HepG2 (cell line): ENCODE results near the gene SRXN1. TPM values are rescaled to one million over a fixed set of nuclear protein-coding genes. Genes with fewer than 3 reads are reported as not detected.

ENCODE experiments used
- ASH2L ChIP-seq: fragments of 300-600, 200-600 bp; sonication (generic); IDR thresholded peaks from 2 replicates; pipeline ENCODE4 v1.7.0; 2017; ENCODE audit warnings: low read depth, mild to moderate bottlenecking, moderate library complexity, mixed read lengths, low read length; ENCODE audit not compliant: insufficient read length
- CAMTA2 ChIP-seq: sonication (generic); formaldehyde crosslinking; IDR thresholded peaks from 2 replicates; pipeline ENCODE4 v1.4.0; 2020; ENCODE audit warnings: mild to moderate bottlenecking, missing genetic modification reagents, borderline replicate concordance
- IRF1 ChIP-seq: sonication (generic); formaldehyde crosslinking; IDR thresholded peaks from 2 replicates; pipeline ENCODE4 v1.4.0; 2020; ENCODE audit warnings: low read depth, mild to moderate bottlenecking, missing genetic modification reagents
- KLF9 ChIP-seq: IDR thresholded peaks from 2 replicates; pipeline ENCODE4 v1.6.1; 2016; ENCODE audit warnings: low read depth
- MIER3 ChIP-seq: IDR thresholded peaks from 2 replicates; pipeline ENCODE4 v1.6.1; 2016; ENCODE audit warnings: missing compliant biosample characterization, borderline replicate concordance
- SMAD1 ChIP-seq: sonication (generic); formaldehyde crosslinking; IDR thresholded peaks from 2 replicates; pipeline ENCODE4 v1.4.0; 2020; ENCODE audit warnings: missing genetic modification reagents, low read depth, mild to moderate bottlenecking, borderline replicate concordance
- TBX3 ChIP-seq: fragments of 450-650 bp; IDR thresholded peaks from 2 replicates; pipeline ENCODE4 v1.6.1; 2017; ENCODE audit warnings: antibody characterized with exemption, mild to moderate bottlenecking, inconsistent platforms, borderline replicate concordance
- TEAD3 ChIP-seq: optimal IDR thresholded peaks from 2 replicates; pipeline ENCODE3; 2016; ENCODE audit warnings: borderline replicate concordance
- U2AF2 ChIP-seq: fragments of 200-400 bp; formaldehyde crosslinking; IDR thresholded peaks from 2 replicates; pipeline ENCODE4 v1.6.1; 2017; ENCODE audit warnings: low read depth, mild to moderate bottlenecking, low read length
- ZBTB20 ChIP-seq: sonication (generic); formaldehyde crosslinking; IDR thresholded peaks from 2 replicates; pipeline ENCODE4 v1.8.1; 2023; ENCODE audit warnings: missing genetic modification reagents, low read depth, mild to moderate bottlenecking, borderline replicate concordance
- ZFP91 ChIP-seq: sonication (generic); formaldehyde crosslinking; IDR thresholded peaks from 2 replicates; pipeline ENCODE4 v1.9.0; 2022; ENCODE audit warnings: missing genetic modification reagents, mild to moderate bottlenecking, borderline replicate concordance
- ZNF484 ChIP-seq: sonication (generic); formaldehyde crosslinking; IDR thresholded peaks from 2 replicates; pipeline ENCODE4 v1.5.1; 2020; ENCODE audit warnings: mild to moderate bottlenecking, low read depth, missing genetic modification reagents, borderline replicate concordance
- ZNF570 ChIP-seq: sonication (generic); formaldehyde crosslinking; IDR thresholded peaks from 2 replicates; pipeline ENCODE4 v1.4.0; 2020; ENCODE audit warnings: mild to moderate bottlenecking, missing genetic modification reagents, borderline replicate concordance
- ZNF816 ChIP-seq: sonication (generic); formaldehyde crosslinking; IDR thresholded peaks from 2 replicates; pipeline ENCODE4 v1.8.0; 2022; ENCODE audit warnings: missing genetic modification reagents, mild to moderate bottlenecking, borderline replicate concordance
- ZSCAN12 ChIP-seq: sonication (generic); formaldehyde crosslinking; IDR thresholded peaks from 2 replicates; pipeline ENCODE4 v1.9.0; 2021; ENCODE audit warnings: mild to moderate bottlenecking, missing genetic modification reagents
- ZUFSP ChIP-seq: sonication (generic); formaldehyde crosslinking; IDR thresholded peaks from 2 replicates; pipeline ENCODE4 v1.9.0; 2021; ENCODE audit warnings: missing genetic modification reagents, mild to moderate bottlenecking, borderline replicate concordance
- polyA plus RNA-seq, 8 experiments: library from polyadenylated mRNA; depleted of rRNA in 3 of 8; stranded (reverse) in 7 of 8; unstranded in 1 of 8; fragments of >200 nt; fragmentation: Illumina TruSeq in 4 of 8; extraction: Trizol in 4 of 8; gene quantifications; 2 replicates each; pipeline versions ENCODE4 v1.2.1 to v1.2.3, GENCODE V29; 2011 to 2016; ENCODE audit warnings: low read depth in 4 of 8, missing spikeins in 1 of 8, mixed read lengths in 1 of 8; ENCODE audit not compliant: insufficient read depth in 1 of 8
- total RNA-seq, 5 experiments: library from RNA; depleted of rRNA; stranded (reverse); fragments of >200 nt; fragmentation: Illumina TruSeq; extraction: Trizol; gene quantifications; 2 replicates each; pipeline ENCODE4 v1.2.3, GENCODE V29; 2016; ENCODE audit warnings: low read depth in 1 of 5
- TF ChIP-seq, protein P1 (sequence below): sonication (generic); formaldehyde crosslinking; IDR thresholded peaks from 2 replicates; pipeline ENCODE4 v1.5.1; 2020; ENCODE audit warnings: mild to moderate bottlenecking, missing genetic modification reagents

The SRXN1 gene
- total and polyA plus RNA-seq, 2 of the 13 experiments (the other 11 are each of a cell fraction or from before 2014, with no cell fraction given), result 29.9 to 87.7 TPM

DNA sequence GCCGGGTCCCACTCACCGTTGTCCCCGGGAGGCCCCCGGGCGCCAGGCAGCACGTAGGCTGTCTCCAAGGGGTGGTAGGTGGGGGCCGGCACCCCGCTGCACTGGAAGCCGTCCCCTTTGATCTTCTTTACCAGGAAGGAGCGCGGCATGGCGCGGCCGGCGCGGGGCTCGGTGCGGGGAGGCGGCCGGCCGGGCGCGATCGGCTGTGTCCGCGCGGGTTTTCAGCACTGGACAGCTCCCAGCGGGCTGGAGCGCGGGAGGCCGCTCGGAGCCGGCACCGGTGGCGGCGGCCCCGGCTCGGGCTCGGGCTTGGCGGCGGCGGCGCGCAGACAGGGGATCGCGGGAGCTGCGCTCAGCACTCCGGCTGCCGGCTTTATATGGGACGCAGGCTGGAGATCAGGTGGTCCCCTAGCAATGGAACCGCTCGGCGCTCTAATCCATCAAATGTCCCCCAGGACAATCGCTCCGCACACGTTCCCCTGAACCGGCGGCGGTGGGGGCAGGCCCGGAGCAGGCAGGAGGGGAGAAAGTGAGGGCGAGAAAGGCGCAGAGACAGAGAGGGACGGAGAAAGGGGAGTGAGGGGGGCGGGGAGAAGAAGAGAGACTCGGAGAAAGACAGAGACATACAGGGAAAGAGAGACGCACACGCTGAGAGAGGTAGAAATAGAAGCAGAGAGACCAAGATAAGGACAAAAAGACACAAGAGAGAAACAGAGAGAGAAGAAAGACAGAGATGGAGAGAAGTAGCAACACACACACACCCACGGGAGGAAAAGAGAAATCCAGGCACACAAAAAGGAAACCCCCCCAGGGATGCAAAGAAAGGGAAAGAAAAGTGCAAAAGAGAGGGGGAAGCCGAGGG, 22.7 kb upstream of the SRXN1 start, which contains the start of gene SCRT2 (continued):
- TF ChIP-seq, protein P1, sequence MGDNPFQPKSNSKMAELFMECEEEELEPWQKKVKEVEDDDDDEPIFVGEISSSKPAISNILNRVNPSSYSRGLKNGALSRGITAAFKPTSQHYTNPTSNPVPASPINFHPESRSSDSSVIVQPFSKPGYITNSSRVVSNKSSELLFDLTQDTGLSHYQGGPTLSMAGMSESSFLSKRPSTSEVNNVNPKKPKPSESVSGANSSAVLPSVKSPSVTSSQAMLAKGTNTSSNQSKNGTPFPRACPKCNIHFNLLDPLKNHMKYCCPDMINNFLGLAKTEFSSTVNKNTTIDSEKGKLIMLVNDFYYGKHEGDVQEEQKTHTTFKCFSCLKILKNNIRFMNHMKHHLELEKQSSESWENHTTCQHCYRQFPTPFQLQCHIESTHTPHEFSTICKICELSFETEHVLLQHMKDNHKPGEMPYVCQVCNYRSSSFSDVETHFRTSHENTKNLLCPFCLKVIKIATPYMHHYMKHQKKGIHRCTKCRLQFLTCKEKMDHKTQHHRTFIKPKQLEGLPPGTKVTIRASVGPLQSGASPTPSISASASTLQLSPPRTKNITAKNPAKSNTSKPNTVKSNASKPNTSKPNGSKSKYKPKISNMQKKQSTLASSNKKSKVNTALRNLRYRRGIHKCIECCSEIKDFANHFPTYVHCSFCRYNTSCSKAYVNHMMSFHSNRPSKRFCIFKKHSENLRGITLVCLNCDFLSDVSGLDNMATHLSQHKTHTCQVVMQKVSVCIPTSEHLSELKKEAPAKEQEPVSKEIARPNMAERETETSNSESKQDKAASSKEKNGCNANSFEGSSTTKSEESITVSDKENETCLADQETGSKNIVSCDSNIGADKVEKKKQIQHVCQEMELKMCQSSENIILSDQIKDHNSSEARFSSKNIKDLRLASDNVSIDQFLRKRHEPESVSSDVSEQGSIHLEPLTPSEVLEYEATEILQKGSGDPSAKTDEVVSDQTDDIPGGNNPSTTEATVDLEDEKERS (CRISPR knock-in tag), result no peak
- TF ChIP-seq ZNF570 (CRISPR knock-in tag), result peak; percentile 96; the same call in 1 of the 2 replicates
- TF ChIP-seq SMAD1 (CRISPR knock-in tag), result peak; percentile 93; the same call in 1 of the 2 replicates
- TF ChIP-seq ZNF484 (CRISPR knock-in tag), result no peak; the same call in 1 of the 2 replicates
- peak; percentile 48 for TF ChIP-seq ZFP91 (CRISPR knock-in tag)
- no peak for TF ChIP-seq KLF9
- 0 out of 2 replicates have a peak, but pooled peaks have one; percentile 58 for TF ChIP-seq ZBTB20 (CRISPR knock-in tag)
- TF ChIP-seq ZSCAN12 (CRISPR knock-in tag), result peak; percentile 99
- TF ChIP-seq ASH2L, result peak; percentile 27
- 0 out of 2 replicates have a peak, but pooled peaks have one; percentile 82 for TF ChIP-seq CAMTA2
- no peak for TF ChIP-seq TEAD3 (CRISPR knock-in tag)
- peak; percentile 95; the same call in 1 of the 2 replicates for TF ChIP-seq ZNF816
- peak; percentile 66; the same call in 1 of the 2 replicates for TF ChIP-seq IRF1 (CRISPR knock-in tag)
- no peak for TF ChIP-seq ZUFSP (CRISPR knock-in tag)
- TF ChIP-seq MIER3 (CRISPR knock-in tag), result peak; percentile 22; the same call in 1 of the 2 replicates
- TF ChIP-seq TBX3, result no peak
- TF ChIP-seq U2AF2, result no peak
